H54 (cell line): ENCODE data around the gene MGAT4A.
"Not testable (repeated sequence)": the region's sequence is repeated elsewhere in the genome, so short reads cannot be mapped to it uniquely, and the experiment has no call there.

ENCODE experiments used
- DNase-seq: peaks from one replicate; pipeline ENCODE4 v3.0.0; 2011; ENCODE audit warnings: low spot score, mixed read lengths; ENCODE audit not compliant: insufficient read length
- FAIRE-seq: peaks from 3 replicates; lab custom pipeline; 2011; peaks lifted over from hg19 to GRCh38; lab: Jason Lieb, UNC
- POLR2A ChIP-seq: IDR thresholded peaks from 2 replicates; pipeline ENCODE4 v1.6.1; 2011; ENCODE audit warnings: low read depth, mild to moderate bottlenecking, low read length

Gene MGAT4A

DNA sequence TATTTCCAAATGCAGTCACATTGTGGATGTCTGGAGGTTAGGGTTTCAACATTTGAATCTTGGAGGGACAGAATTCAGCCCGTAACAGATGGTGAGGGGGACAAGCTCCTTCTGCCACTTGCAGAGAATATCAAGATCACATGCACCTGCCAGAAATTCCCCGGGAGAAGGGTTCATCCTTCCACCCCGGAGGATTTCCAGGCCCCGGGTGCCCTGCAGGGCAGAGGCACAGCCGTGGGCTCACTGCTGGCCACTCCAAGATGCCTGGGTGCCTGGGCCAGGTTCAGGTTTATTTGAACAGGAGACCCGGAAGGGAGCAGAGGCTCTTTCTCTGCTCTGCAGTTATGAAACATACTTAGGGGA, 38.2 kb upstream of the MGAT4A start:
- DNase-seq (no peak), FAIRE-seq (no peak)
- no peak for TF ChIP-seq POLR2A

- TF ChIP-seq POLR2A = no peak
- DNase-seq (no peak), FAIRE-seq (no peak)
Observed at GRCh38 chr2:98768384-98769113, 37.6 kb upstream of the MGAT4A start.

- FAIRE-seq (no peak), DNase-seq (no peak)
- TF ChIP-seq POLR2A = no peak
Observed at GRCh38 chr2:98764499-98764898, 33.6 kb upstream of the MGAT4A start.

DNA sequence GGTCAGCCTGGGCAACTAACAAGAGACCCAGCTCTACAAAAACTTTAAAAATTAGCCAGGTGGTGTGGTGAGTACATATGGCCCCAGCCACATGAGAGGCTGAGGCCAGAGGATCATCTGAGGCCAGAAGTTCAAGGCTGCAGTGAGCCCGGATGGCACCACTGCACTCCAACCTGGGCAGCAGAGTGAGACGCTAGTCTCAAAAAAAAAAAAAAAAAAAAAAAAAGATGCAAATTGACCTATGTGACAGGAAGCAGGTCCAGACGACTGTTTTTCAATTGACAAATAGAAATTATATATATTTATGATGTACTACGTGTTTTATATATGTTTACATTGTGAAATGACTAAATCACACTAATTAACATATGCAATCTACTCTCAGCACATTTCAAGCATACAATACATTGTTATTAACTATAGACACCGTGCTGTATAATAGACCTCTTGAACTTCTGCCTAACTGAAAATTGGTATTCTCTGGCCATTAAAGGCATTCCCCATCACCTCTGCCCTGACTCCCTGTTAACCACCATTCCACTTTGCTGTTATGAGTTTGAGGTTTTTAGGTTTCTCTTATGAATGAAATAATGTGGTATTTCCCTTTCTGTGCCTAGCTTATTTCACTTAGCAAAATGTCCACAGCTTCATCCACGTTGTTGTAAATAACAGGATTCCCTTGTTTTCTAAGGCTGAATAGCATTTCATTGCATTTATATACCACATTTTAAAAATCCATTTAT, 32.4 kb upstream of the MGAT4A start:
- no peak for TF ChIP-seq POLR2A
- FAIRE-seq (no peak), DNase-seq (no peak)

- TF ChIP-seq POLR2A = no peak
- FAIRE-seq (no peak), DNase-seq (no peak)
Observed at GRCh38 chr2:98761909-98762308, 31.0 kb upstream of the MGAT4A start.

DNA sequence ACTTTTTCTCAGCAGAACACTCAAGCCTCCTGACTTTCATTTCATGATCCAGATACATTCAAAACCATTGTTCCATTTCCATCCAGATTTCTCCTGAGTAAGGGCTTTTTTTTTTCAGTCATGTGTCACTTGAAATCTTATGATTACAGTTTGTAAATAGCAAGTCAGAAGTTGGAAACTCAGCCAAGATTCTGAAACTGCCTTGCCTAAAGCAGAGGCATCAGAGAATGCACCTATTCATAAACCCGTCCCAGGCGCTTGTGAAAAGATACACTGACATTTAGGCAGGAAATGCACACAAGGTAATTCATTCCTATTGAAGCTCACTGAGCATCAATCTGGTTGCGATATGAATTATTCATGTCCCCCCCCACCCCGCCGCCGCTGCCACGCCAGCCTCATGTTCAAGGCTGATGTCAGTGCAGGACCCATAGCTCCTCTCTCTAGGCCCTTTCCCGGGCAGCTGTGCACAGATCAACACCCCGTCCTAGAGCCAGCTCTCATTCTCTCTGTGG, 30.4 kb upstream of the MGAT4A start:
- no peak for DNase-seq
- no peak for TF ChIP-seq POLR2A
- no peak for FAIRE-seq

DNA sequence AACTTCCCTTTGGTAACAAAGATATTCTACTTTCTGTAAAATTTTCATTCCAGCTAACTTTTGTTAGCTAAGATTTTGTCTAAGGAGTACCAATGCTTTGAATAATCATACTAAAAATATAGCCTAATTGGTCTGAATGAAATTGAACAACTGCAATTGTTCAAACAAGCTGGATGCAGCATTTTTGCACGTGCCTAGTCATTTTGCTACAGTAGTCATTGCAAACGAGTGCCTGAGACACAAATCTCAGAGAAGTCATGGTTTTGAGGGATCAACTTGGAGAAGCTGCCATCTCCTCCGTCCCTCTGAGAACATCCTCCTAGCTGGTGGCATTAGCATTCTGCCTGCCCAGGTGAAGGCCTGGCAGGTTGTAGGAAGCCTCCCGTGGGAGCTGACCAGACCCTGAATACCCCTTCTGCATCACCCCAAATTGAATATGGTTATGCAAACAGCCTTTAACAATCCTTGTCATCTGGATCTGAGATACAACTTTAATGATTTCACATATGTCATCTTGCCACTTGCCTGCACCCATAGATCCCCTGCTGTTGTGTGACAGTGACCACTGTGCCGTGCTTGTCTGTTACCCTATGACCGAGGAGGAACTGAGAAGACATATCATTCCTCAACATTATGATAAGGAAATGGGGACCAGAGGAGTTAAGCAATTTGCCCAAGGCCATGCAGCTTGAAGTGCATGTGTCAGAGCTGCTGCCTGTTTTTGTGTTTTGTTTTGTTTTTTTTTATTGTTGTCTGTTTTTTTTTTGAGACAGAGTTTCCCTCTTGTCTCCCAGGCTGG, 29.1 kb upstream of the MGAT4A start:
- TF ChIP-seq POLR2A = no peak
- no peak for FAIRE-seq
- no peak for DNase-seq

DNA sequence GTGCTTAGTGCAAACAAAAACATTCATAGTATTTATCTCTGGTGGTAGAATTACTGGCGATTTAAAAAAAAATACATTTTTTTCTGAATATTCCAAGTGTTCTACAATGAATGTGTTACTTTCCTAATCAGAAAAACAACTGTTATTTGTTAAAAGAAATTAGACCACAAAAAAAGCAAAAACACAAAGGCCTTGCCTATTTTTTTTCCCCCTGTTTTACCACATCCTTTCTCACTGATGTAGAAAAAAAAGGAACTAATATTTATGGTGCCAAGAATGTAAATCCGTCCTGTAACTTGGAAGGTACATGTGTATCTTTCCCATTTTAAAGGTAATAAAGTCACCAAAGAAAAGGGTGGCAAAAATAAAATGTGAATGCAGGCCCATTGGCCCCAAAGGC, 28.4 kb upstream of the MGAT4A start:
- FAIRE-seq = no peak
- no peak for TF ChIP-seq POLR2A

GRCh38 chr2:98757904-98758421, 27.0 kb upstream of the MGAT4A start:
- DNase-seq (peak; percentile 54), FAIRE-seq (peak; percentile 82)
- no peak for TF ChIP-seq POLR2A

More for the DNA sequence above, 28.4 kb upstream of the MGAT4A start:
- no peak for DNase-seq

- no peak for FAIRE-seq
- TF ChIP-seq POLR2A = no peak
- DNase-seq = no peak
Observed at GRCh38 chr2:98753801-98754200, 22.9 kb upstream of the MGAT4A start.

- DNase-seq = not testable (repeated sequence)
Observed at GRCh38 chr2:98752711-98753110, 21.8 kb upstream of the MGAT4A start.

DNA sequence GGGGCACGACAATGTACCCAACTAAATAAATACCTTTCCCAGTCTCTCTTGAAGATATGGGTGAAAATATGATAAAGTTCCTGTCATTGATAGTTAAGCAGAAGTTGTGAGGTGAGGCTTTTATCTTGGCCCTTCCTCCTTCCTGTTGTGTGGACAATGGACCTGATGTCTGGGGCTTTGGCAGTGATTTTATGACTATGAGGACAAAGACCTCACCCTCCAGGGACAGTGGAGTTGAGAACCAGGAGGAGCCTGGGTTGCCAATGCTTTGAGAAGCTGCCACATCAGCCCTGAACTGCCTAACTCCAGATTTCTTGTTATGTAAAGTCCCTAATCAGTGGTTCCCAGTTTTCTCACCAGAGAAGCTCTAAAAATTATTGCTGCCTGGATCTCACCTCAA, 20.8 kb upstream of the MGAT4A start:
- no peak for FAIRE-seq
- no peak for TF ChIP-seq POLR2A
- DNase-seq = no peak

More at GRCh38 chr2:98752711-98753110, 21.8 kb upstream of the MGAT4A start:
- FAIRE-seq = not testable (repeated sequence)

GRCh38 chr2:98750593-98751282, 19.8 kb upstream of the MGAT4A start:
- no peak for DNase-seq
- no peak for TF ChIP-seq POLR2A
- FAIRE-seq = no peak
